Ectodermal cell (in vitro differentiated cells): Measurements from ENCODE around the gene TP53RK.
"Not testable (repeated sequence)": the region's sequence is repeated elsewhere in the genome, so short reads cannot be mapped to it uniquely, and the experiment has no call there.

Experiments
- H3K27ac ChIP-seq: 2 replicates; pipeline ENCODE4 v1.7.0; 2013; ENCODE audit warnings: mild to moderate bottlenecking, low read depth, low read length; ENCODE audit not compliant: insufficient read depth, poor library complexity, severe bottlenecking
- H3K27me3 ChIP-seq: 2 replicates; pipeline ENCODE4 v1.7.0; 2013; ENCODE audit warnings: mild to moderate bottlenecking, low read length; ENCODE audit not compliant: insufficient read depth, control insufficient read depth, poor library complexity, severe bottlenecking
- H3K36me3 ChIP-seq: one replicate; pipeline ENCODE4 v1.7.0; 2013; ENCODE audit warnings: low read length; ENCODE audit not compliant: control insufficient read depth, insufficient read depth
- H3K4me1 ChIP-seq: one replicate; pipeline ENCODE4 v1.7.0; 2013; ENCODE audit warnings: low read length; ENCODE audit not compliant: control insufficient read depth, insufficient read depth
- H3K4me3 ChIP-seq: 2 replicates; pipeline ENCODE4 v1.7.0; 2013; ENCODE audit warnings: low read depth, low read length, control low read depth; ENCODE audit not compliant: insufficient read depth
- H3K9me3 ChIP-seq: 2 replicates; pipeline ENCODE4 v1.7.0; 2013; ENCODE audit warnings: mild to moderate bottlenecking, low read length, moderate library complexity; ENCODE audit not compliant: control insufficient read depth
- WGBS, 2 experiments: methylation state at CpG; one replicate each; pipeline ENCODE4 v1.1.7; 2013; ENCODE audit warnings: missing lambda C conversion rate in 2 of 2; 5-methylcytosine and 5-hydroxymethylcytosine counted together

The TP53RK gene

DNA sequence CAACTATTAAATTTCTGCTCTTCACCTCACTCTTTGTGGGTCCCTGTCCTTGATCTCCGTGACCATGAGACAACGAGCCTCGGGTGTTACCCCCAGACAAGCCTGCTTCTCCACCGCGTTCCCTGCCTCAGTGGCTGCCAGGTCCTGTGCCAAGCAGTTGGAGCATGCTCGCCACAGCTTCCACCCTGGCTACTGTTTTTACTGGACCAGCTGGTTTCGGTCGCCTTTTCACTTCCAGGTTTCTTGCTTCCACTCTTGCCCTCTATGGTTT, 5.6 kb downstream of the TP53RK start:
- WGBS, 2 experiments = 62 to 66% methylated on average over 8 of the region's 8 CpGs
- Histone ChIP-seq H3K4me3 (peak overlapping the region; percentile 5), H3K27me3 (no peaks in the 10 kb centered on the region), H3K27ac (no peak overlapping the region), H3K36me3 (peaks cover 14% of the 10 kb centered on the region), H3K9me3 (no peaks in the 10 kb centered on the region), H3K4me1 (peaks cover 28% of the 10 kb centered on the region)

DNA sequence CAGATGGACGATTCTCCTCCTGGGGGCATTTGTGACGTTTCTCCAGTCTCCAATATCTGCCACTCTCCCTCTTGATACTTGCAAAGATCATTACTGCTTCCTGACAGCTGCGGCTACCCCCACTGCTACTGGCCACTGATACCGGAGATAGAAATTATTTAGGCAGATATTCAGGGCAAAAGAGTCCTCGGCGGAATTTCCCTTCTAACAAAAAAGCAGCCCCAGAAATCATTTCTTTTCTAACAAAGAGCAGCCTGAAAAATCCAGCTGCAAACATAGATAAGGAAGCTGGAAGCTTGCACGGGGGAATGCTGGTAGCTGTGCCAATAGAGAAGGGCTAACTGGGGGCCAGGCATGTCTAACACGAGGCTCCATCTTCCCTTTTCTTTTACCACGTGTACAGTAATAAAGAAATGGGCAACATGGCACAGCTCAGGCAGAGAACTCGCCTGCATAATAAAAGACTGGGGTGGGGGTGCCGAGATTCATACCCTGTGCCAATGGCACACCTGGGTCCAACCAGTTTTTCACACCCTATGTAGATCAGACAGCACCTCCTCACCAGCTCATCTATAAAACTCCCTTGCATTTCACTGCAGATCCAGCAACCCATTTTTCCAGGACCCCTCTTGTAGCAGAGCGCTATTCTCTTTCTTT, 6.1 kb downstream of the TP53RK start:
- Histone ChIP-seq H3K27ac (no peak overlapping the region), H3K27me3 (no peaks in the 10 kb centered on the region), H3K9me3 (no peaks in the 10 kb centered on the region), H3K36me3 (peaks cover 14% of the 10 kb centered on the region), H3K4me1 (peaks cover 28% of the 10 kb centered on the region), H3K4me3 (no peak overlapping the region)
- WGBS, 2 experiments = 83 to 85% methylated on average over 12 of the region's 12 CpGs

DNA sequence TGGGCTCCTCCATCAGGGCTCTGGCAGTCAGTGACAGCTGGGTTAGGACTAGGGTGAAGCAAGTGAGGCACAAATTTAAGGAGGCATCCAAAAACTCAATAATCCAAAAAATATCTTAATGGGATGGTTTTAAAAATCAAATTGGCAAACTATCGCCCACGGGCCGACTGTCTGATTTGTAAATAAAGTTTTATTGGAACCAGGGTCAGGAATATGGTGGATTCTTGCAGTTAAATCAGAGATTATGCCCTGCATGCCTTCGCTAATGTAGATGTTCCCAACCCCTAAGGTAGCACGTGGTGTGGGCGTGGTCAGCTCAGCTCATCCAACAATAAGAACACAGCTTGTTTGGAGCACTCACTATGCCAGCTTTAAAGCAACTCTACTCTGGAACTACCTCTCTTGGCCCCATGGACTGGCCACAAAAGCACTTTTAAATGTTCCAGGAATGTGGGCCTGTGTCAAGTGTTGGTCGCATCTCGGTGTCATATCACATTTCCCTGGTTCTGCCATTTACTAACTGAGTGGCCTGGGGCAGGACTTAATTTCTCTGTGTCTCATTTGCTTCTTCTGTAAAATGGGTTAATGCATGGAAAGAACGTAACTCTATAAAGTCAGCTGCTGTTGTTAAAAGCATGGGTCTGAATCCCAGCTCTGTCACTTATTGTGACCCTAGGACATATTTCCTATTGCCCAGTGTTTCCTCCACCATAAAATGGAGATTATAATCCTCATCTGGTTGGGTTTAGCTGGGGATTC, 7.0 kb downstream of the TP53RK start:
- H3K27me3 ChIP-seq = no peaks in the 10 kb centered on the region
- peaks cover 26% of the 10 kb centered on the region for H3K4me1 ChIP-seq
- WGBS, 2 experiments = 85 to 87% methylated on average over 9 of the region's 9 CpGs
- H3K36me3 ChIP-seq = peaks cover 14% of the 10 kb centered on the region
- H3K4me3 ChIP-seq = no peak overlapping the region
- no peak overlapping the region for H3K27ac ChIP-seq
- no peaks in the 10 kb centered on the region for H3K9me3 ChIP-seq

DNA sequence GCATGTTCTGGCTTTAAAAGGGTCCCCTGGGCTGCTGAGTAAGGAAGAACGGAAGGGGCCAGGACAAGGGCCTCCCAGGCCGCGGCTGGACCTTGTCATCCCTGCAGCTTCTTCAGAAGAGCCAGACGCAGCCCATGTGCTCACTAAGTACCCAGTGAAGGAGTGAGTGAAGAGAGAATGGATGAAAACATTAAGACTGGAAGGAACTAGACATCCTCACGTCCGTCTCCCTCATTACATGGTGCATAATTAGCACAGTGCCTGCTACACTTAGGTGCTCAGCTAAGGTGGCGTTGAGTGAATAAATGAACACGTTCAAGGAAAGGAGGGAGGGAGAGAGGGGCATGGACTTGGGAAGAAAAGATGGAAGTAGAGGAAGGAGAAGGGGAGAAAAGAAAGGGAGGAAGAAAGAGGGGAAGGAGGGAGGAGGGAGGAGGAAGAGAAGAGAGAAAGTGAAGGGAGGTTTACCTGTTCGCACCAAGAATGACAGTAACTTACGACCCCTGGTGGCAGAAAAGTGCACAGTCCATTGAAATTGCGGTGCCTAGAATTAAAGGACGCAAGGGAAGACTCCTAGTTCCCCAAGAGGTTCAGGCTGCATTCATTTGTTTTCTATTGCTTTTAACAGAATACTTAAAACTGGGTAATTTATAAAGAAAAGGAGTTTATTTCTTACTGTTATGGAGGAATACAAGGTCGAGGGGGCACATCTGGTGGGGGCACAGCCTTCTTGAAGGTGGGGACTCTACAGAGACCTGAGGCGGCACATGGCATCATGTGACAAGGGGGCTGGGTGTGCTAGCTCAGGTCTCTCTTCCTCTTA, 8.0 kb downstream of the TP53RK start:
- no peaks in the 10 kb centered on the region for H3K9me3 ChIP-seq
- WGBS, 2 experiments = 56 to 59% methylated on average over 14 of the region's 14 CpGs
- peaks cover 14% of the 10 kb centered on the region for H3K36me3 ChIP-seq
- H3K27me3 ChIP-seq = no peaks in the 10 kb centered on the region
- no peak overlapping the region for H3K4me3 ChIP-seq
- no peak overlapping the region for H3K27ac ChIP-seq
- H3K4me1 ChIP-seq = peaks cover 23% of the 10 kb centered on the region

DNA sequence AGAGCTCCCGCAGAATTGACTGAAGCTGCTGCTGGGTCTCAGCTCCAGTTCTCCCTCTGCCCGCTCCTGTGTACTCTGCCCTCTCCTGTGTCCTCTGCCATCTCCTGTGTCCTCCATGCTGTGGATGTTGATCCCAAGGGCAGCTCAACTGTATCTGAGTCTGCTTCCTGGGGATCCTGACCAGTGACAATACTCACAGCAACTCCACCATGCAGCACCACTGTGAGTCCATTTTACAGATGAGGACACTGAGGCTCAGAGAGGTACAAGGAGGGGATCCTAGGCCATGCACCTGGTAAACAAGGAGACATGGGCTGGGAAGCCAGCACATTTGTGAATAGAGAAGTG, 8.6 kb downstream of the TP53RK start:
- no peak overlapping the region for H3K27ac ChIP-seq
- WGBS, 2 experiments = 92 to 96% methylated on average over 2 of the region's 2 CpGs
- no peaks in the 10 kb centered on the region for H3K9me3 ChIP-seq
- no peak overlapping the region for H3K4me3 ChIP-seq
- H3K36me3 ChIP-seq = peaks cover 11% of the 10 kb centered on the region
- peaks cover 23% of the 10 kb centered on the region for H3K4me1 ChIP-seq
- no peaks in the 10 kb centered on the region for H3K27me3 ChIP-seq

DNA sequence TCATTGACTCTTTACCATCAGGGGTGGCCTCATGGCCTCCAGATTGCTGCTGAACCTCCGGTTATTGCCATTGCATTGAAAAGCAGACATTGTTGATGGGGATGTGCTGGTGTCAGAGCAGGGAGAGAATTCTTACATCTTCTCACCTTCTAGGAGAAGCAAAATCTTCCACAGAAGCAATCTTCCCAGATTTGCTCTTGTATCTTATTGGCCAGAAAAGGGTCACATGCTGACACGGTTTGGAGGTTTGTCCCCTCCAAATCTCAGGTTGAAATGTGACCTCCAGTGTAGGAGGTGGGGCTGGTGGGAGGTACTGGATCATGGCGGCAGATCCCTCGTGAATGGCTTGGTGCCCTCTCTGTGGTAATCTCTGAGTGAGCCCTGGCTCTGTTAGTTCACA, 10.7 kb downstream of the TP53RK start:
- H3K27me3 ChIP-seq = no peaks in the 10 kb centered on the region
- no peak overlapping the region for H3K4me3 ChIP-seq
- H3K4me1 ChIP-seq = peaks cover 19% of the 10 kb centered on the region
- H3K9me3 ChIP-seq = no peaks in the 10 kb centered on the region
- H3K36me3 ChIP-seq = peaks cover 4% of the 10 kb centered on the region
- 87 to 89% methylated on average over 4 of the region's 4 CpGs for WGBS, 2 experiments
- no peak overlapping the region for H3K27ac ChIP-seq

DNA sequence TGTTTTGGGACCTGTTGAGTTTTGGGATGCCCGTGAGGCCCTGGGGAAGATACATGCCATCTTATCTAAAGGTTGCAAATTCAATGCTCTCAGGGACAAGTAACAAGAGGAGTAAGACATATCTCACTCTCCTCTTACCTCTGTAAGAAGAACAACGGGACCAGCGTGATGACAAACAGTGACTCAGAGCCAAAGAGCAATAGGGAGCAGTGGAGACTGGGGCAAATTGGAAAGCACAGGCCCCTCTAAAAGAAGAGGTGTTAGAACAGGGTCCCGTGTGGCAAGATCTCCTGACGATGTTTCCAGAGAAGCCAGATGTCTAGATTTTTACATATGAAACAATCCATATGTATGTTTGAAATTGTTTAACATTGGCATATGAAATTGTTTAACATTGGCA, 11.6 kb downstream of the TP53RK start:
- H3K36me3 ChIP-seq = peaks cover 4% of the 10 kb centered on the region
- 91 to 97% methylated on average over 5 of the region's 5 CpGs for WGBS, 2 experiments

DNA sequence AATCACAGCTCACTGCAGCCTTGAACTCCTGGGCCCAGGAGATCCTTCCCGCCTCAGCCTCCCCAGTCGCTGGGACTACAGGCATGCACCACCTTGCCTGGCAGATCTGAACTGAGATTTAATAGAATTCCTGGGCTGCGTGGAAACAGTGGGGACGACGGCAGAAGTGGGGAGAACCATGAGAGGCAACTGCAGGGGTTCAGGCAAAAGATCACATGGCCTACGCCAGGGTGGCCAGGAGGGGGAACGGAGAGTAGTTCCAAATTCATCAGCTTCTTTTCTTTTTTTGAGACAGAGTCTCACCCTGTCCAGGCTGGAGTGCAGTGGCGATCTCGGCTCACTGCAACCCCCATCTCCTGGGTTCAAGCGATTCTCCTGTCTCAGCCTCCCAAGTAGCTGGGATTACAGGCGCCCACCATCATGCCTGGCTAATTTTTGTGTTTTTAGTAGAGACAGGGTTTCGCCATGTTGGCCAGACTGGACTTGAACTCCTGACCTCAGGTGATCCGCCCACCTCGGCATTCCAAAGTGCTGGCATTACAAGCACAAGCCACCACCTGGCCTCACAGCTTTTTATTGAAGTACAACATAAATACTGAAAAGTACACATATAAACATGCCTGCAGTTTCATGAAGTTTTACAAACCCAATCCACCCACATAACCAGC, 12.5 kb downstream of the TP53RK start:
- not testable (repeated sequence) for H3K4me3 ChIP-seq, H3K9me3 ChIP-seq, H3K27ac ChIP-seq, H3K36me3 ChIP-seq, H3K27me3 ChIP-seq, H3K4me1 ChIP-seq
- WGBS, 2 experiments = 91 to 94% methylated on average over 12 to 13 of the region's 14 CpGs

More for the DNA sequence above, 11.6 kb downstream of the TP53RK start:
- H3K27ac ChIP-seq = no peak overlapping the region
- H3K4me3 ChIP-seq = no peak overlapping the region
- H3K9me3 ChIP-seq = no peaks in the 10 kb centered on the region
- H3K27me3 ChIP-seq = no peaks in the 10 kb centered on the region
- peaks cover 11% of the 10 kb centered on the region for H3K4me1 ChIP-seq

DNA sequence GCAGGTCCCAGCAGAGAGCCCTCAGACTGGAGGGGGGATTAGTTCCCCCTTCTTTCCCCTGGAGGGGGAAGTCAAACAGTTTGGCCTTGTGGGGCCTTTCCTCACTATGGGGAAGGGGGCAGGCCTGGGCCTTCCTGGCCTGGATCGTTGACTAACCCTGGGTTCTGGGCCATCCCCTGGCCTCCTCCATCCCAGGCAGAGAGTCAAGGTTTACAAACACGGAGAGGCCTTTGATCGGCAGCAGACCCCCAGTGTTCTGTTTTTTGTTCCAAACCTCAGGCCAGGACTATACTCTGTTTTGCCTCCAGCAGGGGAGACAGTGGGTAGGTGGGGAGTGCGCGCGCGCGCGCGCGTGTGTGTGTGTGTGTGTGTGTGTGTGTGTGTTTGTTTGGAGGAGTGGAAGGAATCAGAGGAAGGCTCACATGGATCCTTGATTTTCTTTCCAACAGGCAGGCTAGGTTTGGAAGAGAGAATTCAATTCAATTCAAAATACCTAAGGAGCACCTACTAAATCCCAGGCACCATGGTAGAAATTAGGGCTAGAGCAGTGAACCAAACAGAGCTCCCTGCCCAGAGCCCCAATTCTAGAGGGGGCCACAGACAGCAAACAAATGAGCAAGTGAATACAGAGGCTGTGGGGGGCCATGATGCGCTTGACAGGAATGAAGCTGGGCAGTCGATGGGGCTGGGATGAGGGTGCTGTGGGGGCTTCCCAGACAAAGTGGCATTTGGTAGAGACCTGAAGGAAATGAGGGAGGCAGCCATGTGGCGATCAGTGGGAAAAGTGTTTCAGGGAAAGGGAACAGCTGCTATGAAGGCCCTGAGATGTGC, 14.8 kb downstream of the TP53RK start:
- WGBS, 2 experiments = 64 to 69% methylated on average over 14 of the region's 14 CpGs

More for the DNA sequence above, 14.8 kb downstream of the TP53RK start:
- H3K27me3 ChIP-seq = no peaks in the 10 kb centered on the region
- H3K4me1 ChIP-seq = peaks cover 4% of the 10 kb centered on the region
- no peaks in the 10 kb centered on the region for H3K9me3 ChIP-seq
- no peak overlapping the region for H3K27ac ChIP-seq
- H3K4me3 ChIP-seq = no peak overlapping the region
- peaks cover 4% of the 10 kb centered on the region for H3K36me3 ChIP-seq
